ENCODE data around the gene THSD7A. TPM values are rescaled to one million over a fixed set of nuclear protein-coding genes. Genes with fewer than 3 reads are reported as not detected.

Gene THSD7A
- total RNA-seq, 2 experiments from 2014 or later = not detected

GRCh38 chr7:11698384-11698871 is 133.6 kb downstream of the THSD7A start:
- no peak for ATAC-seq (ENCODE audit: low read depth)
- H3K9me3 Mint-ChIP-seq = no peaks in the 10 kb centered on the region
- H3K27me3 Mint-ChIP-seq = no peaks in the 10 kb centered on the region
- H3K4me3 Mint-ChIP-seq = no peak overlapping the region
- no peaks in the 10 kb centered on the region for H3K4me1 Mint-ChIP-seq
- DNase-seq = no peak
- H3K36me3 Mint-ChIP-seq = no peaks in the 10 kb centered on the region
- POLR2A ChIA-PET = no interaction called here
- H3K27ac Mint-ChIP-seq = no peak overlapping the region

GRCh38 chr7:11690395-11690794 is 141.6 kb downstream of the THSD7A start:
- Mint-ChIP-seq H3K27ac (no peak overlapping the region), H3K4me3 (no peak overlapping the region), H3K27me3 (no peaks in the 10 kb centered on the region), H3K36me3 (no peaks in the 10 kb centered on the region), H3K4me1 (no peaks in the 10 kb centered on the region), H3K9me3 (peaks cover 3% of the 10 kb centered on the region)
- POLR2A ChIA-PET = no interaction called here
- ATAC-seq (ENCODE audit: low read depth) (no peak), DNase-seq (no peak)

- H3K36me3 Mint-ChIP-seq = no peaks in the 10 kb centered on the region
- no peak for DNase-seq
- POLR2A ChIA-PET = no interaction called here
- H3K27ac Mint-ChIP-seq = no peak overlapping the region
- no peak overlapping the region for H3K4me3 Mint-ChIP-seq
- no peaks in the 10 kb centered on the region for H3K4me1 Mint-ChIP-seq
- no peak for ATAC-seq (ENCODE audit: low read depth)
- peaks cover 5% of the 10 kb centered on the region for H3K9me3 Mint-ChIP-seq
- no peaks in the 10 kb centered on the region for H3K27me3 Mint-ChIP-seq
Measured at GRCh38 chr7:11689096-11689495, 142.9 kb downstream of the THSD7A start.

GRCh38 chr7:11681461-11681860 is 150.5 kb downstream of the THSD7A start:
- Mint-ChIP-seq H3K4me3 (no peak overlapping the region), H3K27me3 (no peaks in the 10 kb centered on the region), H3K27ac (no peak overlapping the region), H3K4me1 (no peaks in the 10 kb centered on the region), H3K36me3 (no peaks in the 10 kb centered on the region), H3K9me3 (peaks cover 13% of the 10 kb centered on the region)
- POLR2A ChIA-PET = no interaction called here
- no peak for DNase-seq
- no peak for ATAC-seq (ENCODE audit: low read depth)

- ATAC-seq (ENCODE audit: low read depth) (no peak), DNase-seq (no peak)
- Mint-ChIP-seq H3K27me3 (no peaks in the 10 kb centered on the region), H3K4me3 (no peak overlapping the region), H3K4me1 (no peaks in the 10 kb centered on the region), H3K27ac (no peak overlapping the region), H3K9me3 (peaks cover 18% of the 10 kb centered on the region), H3K36me3 (no peaks in the 10 kb centered on the region)
- POLR2A ChIA-PET = no interaction called here
Measured at GRCh38 chr7:11675163-11675562, 156.8 kb downstream of the THSD7A start.

- no peaks in the 10 kb centered on the region for H3K36me3 Mint-ChIP-seq
- no peak overlapping the region for H3K27ac Mint-ChIP-seq
- no peak for DNase-seq
- no peak overlapping the region for H3K4me3 Mint-ChIP-seq
- H3K9me3 Mint-ChIP-seq = no peaks in the 10 kb centered on the region
- no peaks in the 10 kb centered on the region for H3K27me3 Mint-ChIP-seq
- ATAC-seq (ENCODE audit: low read depth) = no peak
- POLR2A ChIA-PET = no interaction called here
- H3K4me1 Mint-ChIP-seq = no peaks in the 10 kb centered on the region
Measured at GRCh38 chr7:11668727-11669126, 163.3 kb downstream of the THSD7A start.

GRCh38 chr7:11667810-11668185 is 164.2 kb downstream of the THSD7A start:
- ATAC-seq (ENCODE audit: low read depth) (no peak), DNase-seq (no peak)
- Mint-ChIP-seq H3K4me1 (no peaks in the 10 kb centered on the region), H3K27ac (no peak overlapping the region), H3K4me3 (no peak overlapping the region), H3K36me3 (no peaks in the 10 kb centered on the region), H3K9me3 (no peaks in the 10 kb centered on the region), H3K27me3 (no peaks in the 10 kb centered on the region)
- POLR2A ChIA-PET = no interaction called here

- Mint-ChIP-seq H3K9me3 (no peaks in the 10 kb centered on the region), H3K27ac (no peak overlapping the region), H3K4me1 (no peaks in the 10 kb centered on the region), H3K27me3 (no peaks in the 10 kb centered on the region), H3K4me3 (no peak overlapping the region), H3K36me3 (no peaks in the 10 kb centered on the region)
- ATAC-seq (ENCODE audit: low read depth) (no peak), DNase-seq (no peak)
- POLR2A ChIA-PET = no interaction called here
Measured at GRCh38 chr7:11667071-11667809, 164.8 kb downstream of the THSD7A start.

- H3K27me3 Mint-ChIP-seq = no peaks in the 10 kb centered on the region
- POLR2A ChIA-PET = no interaction called here
- H3K27ac Mint-ChIP-seq = no peak overlapping the region
- no peaks in the 10 kb centered on the region for H3K36me3 Mint-ChIP-seq
- ATAC-seq (ENCODE audit: low read depth) (no peak), DNase-seq (no peak)
- H3K4me1 Mint-ChIP-seq = no peaks in the 10 kb centered on the region
- no peaks in the 10 kb centered on the region for H3K9me3 Mint-ChIP-seq
- H3K4me3 Mint-ChIP-seq = no peak overlapping the region
Measured at GRCh38 chr7:11665357-11665756, 166.6 kb downstream of the THSD7A start.

GRCh38 chr7:11655642-11656041 is 176.4 kb downstream of the THSD7A start:
- H3K9me3 Mint-ChIP-seq = no peaks in the 10 kb centered on the region
- POLR2A ChIA-PET = no interaction called here
- H3K36me3 Mint-ChIP-seq = no peaks in the 10 kb centered on the region
- no peak overlapping the region for H3K4me3 Mint-ChIP-seq
- H3K27me3 Mint-ChIP-seq = no peaks in the 10 kb centered on the region
- H3K27ac Mint-ChIP-seq = no peak overlapping the region
- no peak for DNase-seq
- ATAC-seq (ENCODE audit: low read depth) = no peak
- H3K4me1 Mint-ChIP-seq = no peaks in the 10 kb centered on the region

GRCh38 chr7:11655163-11655562 is 176.8 kb downstream of the THSD7A start:
- Mint-ChIP-seq H3K4me1 (no peaks in the 10 kb centered on the region), H3K27me3 (no peaks in the 10 kb centered on the region), H3K4me3 (no peak overlapping the region), H3K36me3 (no peaks in the 10 kb centered on the region), H3K9me3 (no peaks in the 10 kb centered on the region), H3K27ac (no peak overlapping the region)
- no peak for ATAC-seq (ENCODE audit: low read depth)
- DNase-seq = no peak
- POLR2A ChIA-PET = no interaction called here

- Mint-ChIP-seq H3K9me3 (no peaks in the 10 kb centered on the region), H3K4me3 (no peak overlapping the region), H3K27ac (no peak overlapping the region), H3K36me3 (no peaks in the 10 kb centered on the region), H3K4me1 (no peaks in the 10 kb centered on the region), H3K27me3 (no peaks in the 10 kb centered on the region)
- POLR2A ChIA-PET = no interaction called here
- ATAC-seq (ENCODE audit: low read depth) (no peak), DNase-seq (no peak)
Measured at GRCh38 chr7:11650500-11650899, 181.5 kb downstream of the THSD7A start.

GRCh38 chr7:11650030-11650429 is 182.0 kb downstream of the THSD7A start:
- POLR2A ChIA-PET = no interaction called here
- Mint-ChIP-seq H3K36me3 (no peaks in the 10 kb centered on the region), H3K9me3 (no peaks in the 10 kb centered on the region), H3K27ac (no peak overlapping the region), H3K27me3 (no peaks in the 10 kb centered on the region), H3K4me3 (no peak overlapping the region), H3K4me1 (no peaks in the 10 kb centered on the region)
- DNase-seq = no peak
- ATAC-seq (ENCODE audit: low read depth) = no peak

GRCh38 chr7:11648980-11649379 is 183.0 kb downstream of the THSD7A start:
- no peaks in the 10 kb centered on the region for H3K9me3 Mint-ChIP-seq
- H3K27me3 Mint-ChIP-seq = no peaks in the 10 kb centered on the region
- no peaks in the 10 kb centered on the region for H3K36me3 Mint-ChIP-seq
- ATAC-seq (ENCODE audit: low read depth) (no peak), DNase-seq (no peak)
- H3K4me1 Mint-ChIP-seq = no peaks in the 10 kb centered on the region
- no peak overlapping the region for H3K4me3 Mint-ChIP-seq
- no peak overlapping the region for H3K27ac Mint-ChIP-seq
- POLR2A ChIA-PET = no interaction called here

- no peak for ATAC-seq (ENCODE audit: low read depth)
- Mint-ChIP-seq H3K36me3 (no peaks in the 10 kb centered on the region), H3K27me3 (no peaks in the 10 kb centered on the region), H3K27ac (no peak overlapping the region), H3K4me1 (no peaks in the 10 kb centered on the region), H3K9me3 (no peaks in the 10 kb centered on the region), H3K4me3 (no peak overlapping the region)
- DNase-seq = no peak
- POLR2A ChIA-PET = no interaction called here
Measured at GRCh38 chr7:11648101-11648500, 183.9 kb downstream of the THSD7A start.

Data from activated naive CD8-positive, alpha-beta T cell treated with anti-CD3 and anti-CD28 coated beads, Interleukin-2, amount 10 ng/mL, durations not matched to agents 7 days and 5 days (primary cell).